GM18858 (cell line): ENCODE results near the gene DHX30.
A peak's percentile ranks its signal among the peaks of the same experiment; 100 is the strongest.
"Not testable (repeated sequence)": the region's sequence is repeated elsewhere in the genome, so short reads cannot be mapped to it uniquely, and the experiment has no call there.

ENCODE experiments used
- ATAC-seq: cut with Tn5 transposase; IDR thresholded peaks from one replicate; pipeline ENCODE4 v1.9.1; 2021; ENCODE audit not compliant: unreplicated experiment

DHX30 gene

DNA sequence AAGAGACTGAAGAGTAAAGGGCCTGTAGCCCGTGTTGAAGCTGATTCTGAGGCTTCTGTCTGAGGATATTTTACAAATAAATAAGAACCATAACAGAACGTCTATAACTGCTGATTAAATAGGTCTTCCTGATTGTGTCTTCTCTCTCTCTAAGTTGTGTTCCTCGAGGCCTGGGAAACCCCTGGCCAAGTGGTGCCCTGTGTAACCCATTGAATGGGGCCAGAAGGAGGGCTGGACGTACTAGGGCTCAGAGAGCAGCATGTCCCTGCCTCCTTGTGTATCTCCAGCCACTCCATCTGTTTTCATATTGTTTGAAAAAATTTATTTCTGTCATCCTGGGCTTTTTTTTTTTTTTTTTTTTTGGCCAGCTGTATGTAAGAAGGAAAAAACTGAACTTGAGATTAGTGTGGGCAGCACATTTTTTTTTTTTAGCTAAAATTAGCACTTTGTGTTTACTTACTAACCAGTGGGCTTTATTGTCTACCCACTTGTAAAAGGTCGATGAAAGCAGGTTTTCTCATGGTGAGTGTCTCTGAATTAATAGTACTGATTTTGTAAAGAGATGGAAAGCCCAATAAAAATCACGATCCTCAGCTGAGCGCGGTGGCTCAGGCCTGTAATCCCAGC is 10.7 kb downstream of the DHX30 start:
- no peak for ATAC-seq

DNA sequence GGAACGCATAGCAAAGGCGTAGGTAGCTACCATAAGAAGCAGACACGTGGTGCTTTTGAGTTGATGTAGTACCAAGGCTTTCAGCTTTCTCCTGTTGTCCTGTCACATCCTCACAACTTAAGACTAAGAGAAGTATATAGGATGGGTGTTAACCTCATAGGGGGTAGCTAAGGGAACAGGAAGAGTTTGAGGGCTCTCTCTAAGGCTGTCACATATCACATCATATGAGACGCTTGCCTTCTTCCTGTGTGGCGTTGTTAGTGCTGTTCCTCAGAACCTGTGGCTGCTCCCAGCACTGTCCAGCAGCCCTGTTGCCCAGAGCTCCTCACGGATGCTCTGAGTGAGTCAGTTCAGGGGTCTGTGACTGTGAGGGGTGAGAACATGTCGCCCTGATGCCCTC is 14.7 kb downstream of the DHX30 start:
- ATAC-seq, result no peak

DNA sequence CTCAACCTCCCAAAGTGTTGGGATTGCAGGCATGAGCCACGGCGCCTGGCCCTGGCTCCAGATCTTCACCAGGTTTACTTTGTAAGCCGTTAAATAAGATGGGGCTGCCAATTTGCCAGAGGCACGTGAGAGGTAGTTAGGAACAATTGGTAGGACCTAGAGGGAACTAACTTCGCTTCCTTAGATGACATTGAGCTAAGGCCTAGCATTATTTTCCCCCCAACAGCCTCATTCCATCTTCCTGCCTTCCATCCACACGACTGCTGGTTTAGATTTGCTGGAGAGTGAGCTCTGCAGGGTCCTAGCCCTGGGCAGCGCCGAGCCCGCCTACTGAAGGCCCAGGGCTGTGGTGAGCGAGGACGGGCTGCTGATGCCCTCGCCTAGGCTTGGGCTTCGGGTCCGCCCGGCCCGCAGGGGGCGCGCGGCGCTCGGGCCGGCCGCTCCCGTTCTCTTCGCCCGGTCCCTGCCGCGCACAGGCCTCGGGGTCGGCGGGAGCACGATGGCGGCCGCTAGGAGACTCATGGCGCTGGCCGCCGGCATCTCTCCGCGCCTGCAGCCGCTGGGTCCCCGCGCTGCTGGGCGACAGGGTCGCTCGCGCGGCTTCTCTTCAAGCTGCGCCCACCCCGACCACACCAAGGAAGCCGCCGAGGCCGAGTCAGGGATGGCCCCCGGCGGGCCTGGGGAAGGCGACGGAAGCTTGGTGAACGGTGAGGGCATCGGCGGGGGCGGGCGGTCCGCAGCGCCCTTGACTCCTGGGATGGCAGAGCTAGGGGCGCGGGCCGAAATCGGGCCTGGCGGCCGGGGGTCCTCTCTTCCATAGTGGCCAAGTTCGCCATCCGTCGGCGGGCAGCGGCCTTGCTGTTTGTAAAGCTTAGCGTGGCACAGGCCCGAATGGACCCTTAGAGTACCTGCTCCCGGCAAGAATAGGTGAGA is 21.9 kb downstream of the DHX30 start:
- ATAC-seq, result peak; percentile 74

DNA sequence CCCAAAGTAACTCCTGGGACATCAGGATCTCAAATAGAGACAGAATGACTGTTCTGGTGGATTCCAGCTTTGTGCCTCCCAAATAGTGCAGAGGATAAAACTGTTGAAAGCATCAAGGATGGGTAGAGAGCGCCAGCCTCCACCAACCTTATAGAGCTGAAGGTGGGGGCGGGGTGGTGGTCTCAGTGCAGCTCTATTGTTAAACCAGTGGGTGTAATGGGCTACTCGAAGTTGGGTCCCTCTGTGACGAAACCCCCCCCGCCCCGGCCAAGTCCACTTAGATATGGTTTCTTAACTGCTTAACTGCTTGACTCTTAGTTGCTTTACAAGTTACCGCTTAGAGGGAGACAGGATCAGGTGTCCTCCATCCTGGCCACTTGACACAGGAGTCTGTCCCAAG is 22.7 kb downstream of the DHX30 start:
- no peak for ATAC-seq

DNA sequence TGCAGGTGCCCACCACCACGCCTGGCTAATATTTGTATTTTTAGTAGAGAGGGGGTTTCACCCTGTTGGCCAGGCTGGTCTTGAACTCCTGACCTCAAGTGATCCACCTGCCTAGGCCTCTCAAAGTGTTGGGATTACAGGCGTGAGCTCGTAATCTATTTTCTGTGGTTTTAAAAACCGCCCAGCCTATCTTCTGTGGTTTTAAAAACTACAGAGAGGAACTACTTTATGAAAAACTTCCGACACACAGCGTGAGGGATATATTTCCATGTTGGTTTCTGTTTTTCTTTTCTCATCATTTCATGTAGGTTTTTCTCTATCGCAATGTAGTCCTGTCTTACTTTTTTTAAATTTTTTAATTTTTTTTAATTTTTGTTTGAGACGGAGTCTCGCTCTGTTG is 26.5 kb downstream of the DHX30 start:
- ATAC-seq, result not testable (repeated sequence)

DNA sequence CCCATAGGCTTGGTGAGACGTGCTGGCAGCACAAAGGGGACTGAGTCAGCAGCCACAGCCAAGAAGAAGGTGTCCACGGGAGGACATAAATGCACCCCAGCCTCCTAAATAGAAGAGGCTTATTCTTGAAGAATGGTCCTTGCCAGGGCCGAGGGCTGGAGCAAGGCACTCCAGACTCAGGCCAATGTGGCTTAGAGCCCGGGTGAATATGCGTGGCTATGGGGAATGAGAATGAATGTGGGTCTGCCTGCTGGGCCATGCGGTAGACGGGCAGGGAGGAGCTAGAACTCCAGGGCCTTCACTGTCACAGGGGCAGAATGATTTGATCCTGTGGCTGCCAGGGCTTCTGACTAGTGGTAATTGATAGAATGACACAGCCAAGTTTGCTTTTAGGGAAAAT is 34.0 kb downstream of the DHX30 start:
- no peak for ATAC-seq

DNA sequence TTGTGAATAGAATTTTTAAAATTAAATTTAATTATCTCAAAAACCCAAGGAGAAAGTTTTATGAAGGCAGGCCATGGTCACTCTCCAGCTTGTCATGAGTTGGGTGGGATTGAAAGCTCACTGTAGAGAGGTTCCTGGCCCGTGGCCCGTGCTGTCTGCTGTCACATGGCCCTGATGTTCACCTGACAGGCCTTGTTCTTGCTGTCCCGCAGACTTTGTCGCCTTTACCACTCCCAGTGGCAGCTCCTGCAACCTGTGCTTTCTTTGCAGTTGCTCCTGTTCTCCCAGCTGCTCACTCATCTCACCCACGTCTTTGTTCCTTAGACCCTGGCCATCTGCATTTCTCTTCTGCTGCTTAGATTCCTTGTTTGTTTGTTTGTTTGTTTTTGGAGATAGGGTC is 35.6 kb downstream of the DHX30 start:
- ATAC-seq, result no peak

DNA sequence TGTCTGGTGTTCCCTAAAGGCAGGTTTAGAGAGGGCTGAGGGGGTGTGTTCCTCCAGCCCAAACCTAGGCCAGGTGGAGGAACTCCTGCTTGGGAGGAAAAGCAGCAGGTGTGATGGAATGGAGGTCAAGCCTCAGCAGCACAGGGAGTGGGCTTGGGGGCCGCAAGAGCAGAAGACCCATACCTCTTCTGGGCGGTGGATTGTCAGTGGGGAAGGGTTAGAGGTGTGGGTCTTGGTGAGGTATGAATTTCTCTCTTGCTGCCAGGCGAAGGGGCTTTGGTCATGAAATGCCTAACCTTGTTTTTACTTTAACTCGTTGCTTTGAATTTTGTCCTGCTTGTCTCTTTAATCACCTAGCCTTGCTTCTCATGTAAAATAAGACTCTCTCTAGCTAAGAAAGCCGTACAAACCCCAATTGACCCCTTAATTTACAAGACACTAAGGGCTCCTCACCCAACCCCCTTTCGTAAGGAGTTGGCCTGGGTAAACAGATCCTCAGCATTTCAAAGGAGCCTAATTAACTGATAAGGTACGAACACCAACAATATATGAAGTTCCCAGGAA is 38.9 kb downstream of the DHX30 start:
- no peak for ATAC-seq

DNA sequence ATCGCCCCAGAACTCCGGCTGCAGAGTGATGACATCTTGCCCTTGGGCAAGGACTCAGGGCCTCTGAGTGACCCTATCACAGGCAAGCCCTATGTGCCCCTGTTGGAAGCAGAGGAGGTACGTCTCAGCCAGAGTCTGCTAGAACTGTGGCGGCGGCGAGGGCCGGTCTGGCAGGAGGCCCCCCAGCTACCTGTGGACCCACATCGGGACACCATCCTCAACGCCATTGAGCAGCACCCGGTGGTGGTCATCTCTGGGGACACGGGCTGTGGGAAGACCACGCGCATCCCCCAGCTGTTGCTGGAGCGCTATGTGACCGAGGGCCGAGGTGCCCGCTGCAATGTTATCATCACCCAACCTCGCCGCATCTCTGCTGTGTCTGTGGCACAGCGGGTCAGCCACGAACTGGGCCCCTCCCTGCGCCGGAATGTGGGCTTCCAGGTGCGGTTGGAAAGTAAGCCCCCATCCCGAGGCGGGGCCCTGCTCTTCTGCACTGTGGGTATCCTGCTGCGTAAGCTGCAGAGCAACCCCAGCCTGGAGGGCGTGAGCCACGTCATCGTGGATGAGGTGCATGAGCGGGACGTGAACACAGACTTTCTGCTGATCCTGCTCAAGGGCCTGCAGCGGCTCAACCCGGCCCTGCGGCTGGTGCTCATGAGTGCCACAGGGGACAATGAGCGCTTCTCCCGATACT is 43.4 kb downstream of the DHX30 start:
- no peak for ATAC-seq

DNA sequence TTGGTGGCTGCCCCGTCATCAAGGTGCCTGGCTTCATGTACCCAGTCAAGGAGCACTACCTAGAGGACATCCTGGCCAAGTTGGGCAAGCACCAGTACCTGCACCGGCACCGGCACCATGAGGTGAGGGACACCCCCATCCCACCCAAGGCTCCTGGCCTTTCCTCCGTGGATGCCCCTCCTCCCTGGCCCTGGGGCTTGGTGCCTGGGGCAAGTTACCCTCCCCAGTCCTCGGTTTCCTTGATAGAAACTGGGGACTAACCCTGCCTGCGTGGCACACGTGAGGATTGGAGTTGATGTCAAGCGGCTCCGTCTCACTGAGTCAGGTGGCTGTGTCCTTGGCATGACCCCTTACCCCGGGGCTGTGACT is 43.9 kb downstream of the DHX30 start:
- ATAC-seq, result no peak

DNA sequence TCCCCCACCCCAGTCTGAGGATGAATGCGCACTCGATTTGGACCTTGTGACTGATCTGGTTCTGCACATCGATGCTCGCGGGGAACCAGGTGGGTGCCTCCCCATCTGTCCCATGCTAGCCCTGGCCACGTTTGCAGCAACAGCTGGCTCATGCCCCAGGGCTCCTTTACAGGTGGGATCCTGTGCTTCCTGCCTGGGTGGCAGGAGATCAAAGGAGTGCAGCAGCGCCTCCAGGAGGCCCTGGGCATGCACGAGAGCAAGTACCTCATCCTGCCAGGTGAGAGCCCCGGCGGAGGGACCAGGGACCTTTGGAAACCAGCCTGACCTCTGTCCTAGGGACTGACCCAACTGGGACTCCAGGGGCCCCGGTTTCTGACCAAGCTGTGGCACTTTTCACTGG is 44.3 kb downstream of the DHX30 start:
- ATAC-seq, result no peak

DNA sequence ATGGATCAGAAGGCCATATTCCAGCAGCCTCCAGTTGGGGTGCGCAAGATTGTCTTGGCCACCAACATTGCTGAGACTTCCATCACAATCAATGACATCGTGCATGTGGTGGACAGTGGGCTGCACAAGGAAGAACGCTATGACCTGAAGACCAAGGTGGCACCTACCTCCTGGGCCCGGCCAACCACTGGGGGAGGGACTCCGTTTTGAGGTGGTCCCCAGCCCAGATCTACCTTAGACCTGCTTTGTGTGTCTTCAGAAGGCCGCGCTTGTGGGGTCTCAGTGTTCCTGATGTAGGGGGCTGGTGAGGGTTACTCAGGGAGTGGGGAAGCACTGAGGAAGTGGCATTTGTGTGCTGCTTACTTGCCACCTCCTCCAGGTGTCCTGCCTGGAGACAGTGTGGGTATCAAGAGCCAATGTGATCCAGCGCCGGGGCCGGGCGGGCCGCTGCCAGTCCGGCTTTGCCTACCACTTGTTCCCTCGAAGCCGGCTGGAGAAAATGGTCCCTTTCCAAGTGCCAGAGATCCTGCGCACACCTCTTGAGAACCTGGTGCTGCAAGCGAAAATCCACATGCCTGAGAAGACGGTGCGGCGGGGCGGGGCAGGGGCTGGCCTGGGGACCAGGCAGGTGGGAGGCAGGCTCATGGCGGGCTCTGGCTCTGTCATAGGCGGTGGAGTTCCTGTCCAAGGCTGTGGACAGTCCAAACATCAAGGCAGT is 45.0 kb downstream of the DHX30 start:
- ATAC-seq, result no peak

DNA sequence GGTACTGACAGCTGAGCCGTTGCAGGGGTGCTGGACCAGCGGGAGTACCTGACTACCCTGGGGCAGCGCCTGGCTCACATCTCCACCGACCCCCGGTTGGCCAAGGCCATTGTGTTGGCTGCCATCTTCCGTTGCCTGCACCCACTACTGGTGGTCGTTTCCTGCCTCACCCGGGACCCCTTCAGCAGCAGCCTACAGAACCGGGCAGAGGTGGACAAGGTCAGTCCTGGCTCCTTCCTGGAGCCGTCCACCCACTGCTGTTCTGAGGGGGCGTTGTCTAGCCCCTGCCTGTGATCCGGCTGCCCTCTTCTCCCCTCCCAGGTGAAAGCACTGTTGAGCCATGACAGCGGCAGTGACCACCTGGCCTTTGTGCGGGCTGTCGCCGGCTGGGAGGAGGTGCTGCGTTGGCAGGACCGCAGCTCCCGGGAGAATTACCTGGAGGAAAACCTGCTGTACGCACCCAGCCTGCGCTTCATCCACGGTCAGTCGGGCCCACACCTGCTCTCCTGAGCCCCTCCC is 45.7 kb downstream of the DHX30 start:
- ATAC-seq, result no peak

DNA sequence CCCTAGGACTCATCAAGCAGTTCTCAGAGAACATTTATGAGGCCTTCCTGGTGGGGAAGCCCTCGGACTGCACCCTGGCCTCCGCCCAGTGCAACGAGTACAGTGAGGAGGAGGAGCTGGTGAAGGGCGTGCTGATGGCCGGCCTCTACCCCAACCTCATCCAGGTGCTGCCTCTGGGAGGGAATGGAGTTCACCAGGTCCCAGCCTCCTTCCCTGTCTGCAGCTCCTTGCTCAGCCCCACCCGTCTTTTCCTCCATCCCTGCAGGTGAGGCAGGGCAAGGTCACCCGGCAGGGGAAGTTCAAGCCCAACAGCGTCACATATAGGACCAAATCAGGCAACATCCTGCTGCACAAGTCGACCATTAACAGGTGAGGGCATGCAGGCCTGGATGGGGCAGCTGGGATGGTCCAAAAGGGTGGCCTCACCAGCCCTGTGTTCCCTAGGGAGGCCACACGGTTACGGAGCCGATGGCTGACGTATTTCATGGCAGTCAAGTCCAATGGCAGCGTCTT is 46.3 kb downstream of the DHX30 start:
- ATAC-seq, result no peak

DNA sequence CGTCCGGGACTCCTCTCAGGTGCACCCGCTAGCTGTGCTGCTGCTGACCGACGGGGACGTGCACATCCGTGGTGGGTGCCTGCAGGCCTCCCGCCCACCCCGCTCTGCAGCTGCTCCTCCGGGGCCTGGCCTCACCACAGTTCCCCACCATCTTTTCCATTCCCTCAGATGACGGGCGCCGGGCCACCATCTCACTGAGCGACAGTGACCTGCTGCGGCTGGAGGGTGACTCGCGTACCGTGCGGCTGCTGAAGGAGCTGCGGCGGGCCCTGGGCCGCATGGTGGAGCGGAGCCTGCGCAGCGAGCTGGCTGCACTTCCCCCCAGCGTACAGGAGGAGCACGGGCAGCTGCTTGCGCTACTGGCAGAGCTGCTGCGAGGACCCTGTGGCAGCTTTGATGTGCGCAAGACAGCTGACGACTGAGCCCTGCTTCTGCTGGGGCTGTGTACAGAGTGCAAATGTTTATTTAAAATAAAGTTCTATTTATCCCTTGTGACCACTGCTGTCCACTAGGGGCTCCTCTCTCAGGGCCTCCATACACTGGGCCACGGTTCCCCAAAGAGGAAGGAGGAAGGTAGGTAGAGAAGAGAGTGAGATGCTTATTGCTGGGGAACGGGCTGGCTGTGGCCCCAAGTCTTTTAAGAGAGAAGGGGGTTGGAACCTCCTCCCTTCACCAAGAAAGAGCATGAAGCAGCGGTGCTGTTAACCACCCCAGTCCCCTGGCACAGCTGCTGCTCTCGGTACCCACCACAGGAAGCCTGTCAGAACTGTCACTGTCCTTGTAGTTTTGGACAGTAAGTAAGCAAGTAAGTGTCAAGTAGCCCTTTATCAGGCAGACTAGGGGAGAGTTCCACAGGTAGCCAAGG is 47.0 kb downstream of the DHX30 start:
- ATAC-seq, result no peak

DNA sequence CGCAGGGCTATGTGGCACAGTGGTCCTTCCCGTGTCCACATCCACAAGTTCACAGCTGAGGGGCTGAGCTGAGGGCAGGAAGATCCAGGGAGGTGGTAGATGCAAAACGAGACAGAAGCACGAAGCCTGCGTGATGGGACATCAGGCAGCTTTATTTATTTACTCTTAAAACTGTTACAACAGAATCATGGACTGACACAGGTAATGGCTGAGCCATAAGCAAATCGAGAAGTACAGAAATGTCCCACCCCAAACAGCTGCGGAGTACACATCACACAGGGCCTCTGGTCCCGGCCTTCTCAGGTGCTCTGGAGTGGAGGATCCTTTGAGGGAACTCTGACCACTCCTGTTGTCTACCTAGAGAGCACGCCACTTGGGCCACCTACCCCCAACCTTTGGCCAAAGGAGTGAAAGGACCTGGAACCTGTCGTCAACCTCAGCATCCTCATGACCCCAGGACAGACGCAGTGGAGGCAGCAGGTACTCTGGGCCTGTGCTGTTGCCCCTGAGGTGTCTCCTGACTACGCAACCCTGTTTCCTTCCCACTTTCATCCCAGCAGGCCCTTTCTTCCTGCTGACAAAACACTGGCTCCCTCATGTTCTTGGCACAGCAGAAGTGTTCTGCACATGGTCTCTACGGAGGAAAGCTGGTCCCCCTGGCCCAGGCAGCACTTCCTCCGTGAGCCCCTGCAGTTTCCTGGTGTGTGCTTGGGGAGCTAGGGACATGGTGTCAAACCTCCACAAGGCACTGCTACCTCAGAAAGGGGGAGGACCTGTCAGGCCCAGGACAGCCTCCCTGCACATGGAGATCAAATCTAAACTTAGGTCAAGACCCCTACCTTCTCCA is 47.8 kb downstream of the DHX30 start:
- ATAC-seq, result no peak

DNA sequence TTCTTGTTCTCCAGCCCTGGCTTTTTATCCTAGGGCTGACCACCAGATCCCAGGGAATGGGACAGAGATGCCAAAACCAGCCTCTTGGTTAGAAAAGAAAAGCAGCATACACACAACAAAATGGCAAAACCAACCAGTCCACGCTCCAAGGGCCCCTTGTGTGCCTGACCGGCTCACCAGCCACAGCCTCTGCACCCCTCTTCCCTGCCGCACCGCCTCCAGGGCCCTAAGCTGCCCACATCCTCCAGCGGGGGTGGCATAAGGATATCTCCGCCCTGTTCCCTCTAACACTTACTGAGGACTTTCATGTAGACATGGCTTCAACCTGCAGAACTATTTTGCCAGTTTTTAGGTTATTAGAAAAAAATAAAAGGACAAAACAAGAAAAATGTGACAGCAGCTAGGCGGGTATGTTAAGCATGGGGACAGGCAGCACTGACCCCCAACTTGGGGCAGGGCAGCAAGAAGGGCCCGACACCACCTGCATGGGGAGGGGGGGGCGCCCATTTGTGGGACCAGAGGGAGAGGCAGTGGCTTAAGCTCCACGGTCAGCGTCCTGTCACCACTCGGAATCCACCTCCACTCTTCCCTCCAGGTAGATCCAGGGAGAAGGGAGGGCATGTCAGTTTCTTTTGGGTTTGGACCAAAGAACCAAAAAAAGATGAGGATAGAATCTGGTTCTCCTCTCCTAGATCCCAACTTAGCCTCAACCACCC is 49.1 kb downstream of the DHX30 start:
- no peak for ATAC-seq
